Ascending aorta (tissue), 2 donors: ENCODE measurements around the gene SCYGR3. TPM values are rescaled to one million over a fixed set of nuclear protein-coding genes. Genes with fewer than 3 reads are reported as not detected.

Experiments
- DNase-seq, 2 donors: peaks; one replicate each; pipeline ENCODE4 v3.0.0-alpha.2; 2019; ENCODE audit warnings: low spot score in 2 of 2
- H3K27ac ChIP-seq, 2 donors: fragments of 200-600 bp; sonication (generic); one replicate each; pipeline ENCODE4 v1.5.1; 2016 to 2017; ENCODE audit warnings: mild to moderate bottlenecking in 1 of 2
- H3K27me3 ChIP-seq: fragments of 200-600 bp; sonication (generic); one replicate; pipeline ENCODE4 v1.5.1; 2017
- H3K36me3 ChIP-seq, 2 donors: fragments of 200-600 bp; sonication (generic); one replicate each; pipeline ENCODE4 v1.5.1; 2016
- H3K4me1 ChIP-seq, 2 donors: fragments of 200-600 bp; sonication (generic); one replicate each; pipeline ENCODE4 v1.5.1; 2016 to 2017; ENCODE audit warnings: mild to moderate bottlenecking in 1 of 2
- H3K4me3 ChIP-seq, 2 donors: fragments of 200-600 bp; sonication (generic); one replicate each; pipeline ENCODE4 v1.5.1; 2016 to 2017; ENCODE audit warnings: mild to moderate bottlenecking in 1 of 2
- H3K9me3 ChIP-seq, 2 donors: fragments of 200-600 bp; sonication (generic); one replicate each; pipeline ENCODE4 v1.5.1; 2016
- CTCF ChIP-seq, 3 experiments: fragments of 200-600 bp in 2 of 3; fragments of 450-650 bp in 1 of 3; sonication (generic) in 2 of 3; IDR thresholded peaks; one replicate each; pipeline ENCODE4 v1.5.1; 2016 to 2019; ENCODE audit warnings: antibody characterized with exemption in 3 of 3, mild to moderate bottlenecking in 1 of 3, moderate library complexity in 1 of 3
- intact Hi-C: fragments of 100-400 bp; cut with DNase I; formaldehyde crosslinking; loops from one replicate; pipeline ENCODE4 v1.15.1; 2023
- total RNA-seq: library from RNA; depleted of rRNA; stranded (reverse); fragments of >200 nt; gene quantifications from one replicate; pipeline ENCODE4 v1.1.0, GENCODE V29; 2016

Gene SCYGR3
- total RNA-seq, 1 donor from 2014 or later: not detected

- H3K36me3 ChIP-seq: no peaks in the 10 kb centered on the region
- no peak for TF ChIP-seq CTCF (IDR thresholded peaks at IDR 0.05)
- H3K27me3 ChIP-seq: no peaks in the 10 kb centered on the region
- H3K9me3 ChIP-seq: no peaks in the 10 kb centered on the region
- no peak for DNase-seq
- H3K27ac ChIP-seq: no peak overlapping the region
- intact Hi-C loops: loop anchor here (10.0 kb wide), 1 partner anchor 250 kb away; no protein-coding TSS in a partner anchor
- no peak overlapping the region for H3K4me3 ChIP-seq
- H3K4me1 ChIP-seq: peaks cover 0 to 3% of the 10 kb centered on the region in 2 donors
Measured at GRCh38 chr2:227654426-227654825, 39.8 kb upstream of the SCYGR3 start.

- Histone ChIP-seq H3K27me3 (no peaks in the 10 kb centered on the region), H3K9me3 (no peaks in the 10 kb centered on the region), H3K27ac (no peak overlapping the region), H3K36me3 (no peaks in the 10 kb centered on the region), H3K4me3 (no peak overlapping the region), H3K4me1 (peaks cover 0 to 3% of the 10 kb centered on the region in 2 donors)
- no peak for TF ChIP-seq CTCF (IDR thresholded peaks at IDR 0.05)
- DNase-seq: no peak
- intact Hi-C loops: loop anchor here (10.0 kb wide), 1 partner anchor 249 kb away; no protein-coding TSS in a partner anchor
Measured at GRCh38 chr2:227653419-227653818, 38.8 kb upstream of the SCYGR3 start.

DNA sequence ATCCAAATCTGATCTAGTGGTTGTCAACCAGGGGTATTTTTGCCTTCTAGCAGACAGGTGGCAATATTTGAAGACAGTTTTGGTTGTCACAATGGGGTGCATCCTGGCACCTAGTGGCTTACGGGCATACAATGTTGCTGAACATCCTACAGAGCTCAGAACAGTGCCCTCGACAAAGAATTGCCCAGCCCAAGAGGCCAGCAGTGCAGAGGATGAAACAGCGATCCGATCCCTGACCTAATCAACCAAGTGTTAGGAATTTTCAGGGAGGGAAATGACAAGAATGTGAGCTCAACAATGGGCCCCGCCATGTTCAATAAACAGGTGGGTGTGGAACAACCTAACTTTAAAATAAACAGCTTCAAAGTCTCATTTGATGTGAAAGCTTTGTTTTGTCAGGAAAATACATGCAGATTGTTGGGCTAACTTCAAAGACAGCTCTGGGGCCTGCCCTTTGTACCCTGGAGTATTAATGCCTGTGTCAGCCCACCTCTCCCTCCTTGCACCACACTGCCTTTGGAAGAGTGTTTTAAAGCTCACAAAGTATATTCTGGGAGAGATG lies 29.4 kb upstream of the SCYGR3 start:
- H3K4me3 ChIP-seq: no peak overlapping the region

GRCh38 chr2:227642656-227643055 lies 28.0 kb upstream of the SCYGR3 start:
- Histone ChIP-seq H3K27ac (no peak overlapping the region), H3K27me3 (no peaks in the 10 kb centered on the region), H3K9me3 (no peaks in the 10 kb centered on the region), H3K36me3 (no peaks in the 10 kb centered on the region), H3K4me3 (no peak overlapping the region), H3K4me1 (no peaks in the 10 kb centered on the region)
- no peak for DNase-seq
- no peak for TF ChIP-seq CTCF (IDR thresholded peaks at IDR 0.05)
- intact Hi-C loops: no loop called here

More for the DNA sequence above, 29.4 kb upstream of the SCYGR3 start:
- no peak for TF ChIP-seq CTCF (IDR thresholded peaks at IDR 0.05)
- Histone ChIP-seq H3K27ac (no peak overlapping the region), H3K36me3 (no peaks in the 10 kb centered on the region), H3K9me3 (no peaks in the 10 kb centered on the region), H3K4me1 (no peaks in the 10 kb centered on the region), H3K27me3 (no peaks in the 10 kb centered on the region)
- intact Hi-C loops: no loop called here
- DNase-seq: no peak

- TF ChIP-seq CTCF (IDR thresholded peaks at IDR 0.05): no peak
- intact Hi-C loops: no loop called here
- Histone ChIP-seq H3K27me3 (no peaks in the 10 kb centered on the region), H3K4me3 (no peak overlapping the region), H3K27ac (no peak overlapping the region), H3K9me3 (no peaks in the 10 kb centered on the region), H3K4me1 (no peaks in the 10 kb centered on the region), H3K36me3 (no peaks in the 10 kb centered on the region)
- DNase-seq: no peak
Measured at GRCh38 chr2:227634201-227634600, 19.6 kb upstream of the SCYGR3 start.

- Histone ChIP-seq H3K27ac (no peak overlapping the region), H3K36me3 (no peaks in the 10 kb centered on the region), H3K27me3 (no peaks in the 10 kb centered on the region), H3K9me3 (no peaks in the 10 kb centered on the region), H3K4me1 (no peaks in the 10 kb centered on the region), H3K4me3 (no peak overlapping the region)
- intact Hi-C loops: no loop called here
- no peak for TF ChIP-seq CTCF (IDR thresholded peaks at IDR 0.05)
- DNase-seq: no peak
Measured at GRCh38 chr2:227632827-227633226, 18.2 kb upstream of the SCYGR3 start.
